GM12873 (cell line): ENCODE measurements around the gene NVL.

Source experiments
- CTCF ChIP-seq: IDR thresholded peaks from 2 replicates; pipeline ENCODE4 v1.5.1; 2012; ENCODE audit warnings: low read depth, mild to moderate bottlenecking, moderate library complexity, low read length, control low read depth; ENCODE audit not compliant: insufficient read depth; ENCODE audit errors: missing control alignments

Gene NVL

GRCh38 chr1:224339442-224340033 is 9.6 kb upstream of the NVL start:
- no peak for TF ChIP-seq CTCF

GRCh38 chr1:224338150-224338838 is 8.3 kb upstream of the NVL start:
- no peak for TF ChIP-seq CTCF

- TF ChIP-seq CTCF = no peak
These were observed 4.2 kb upstream of the NVL start for GRCh38 chr1:224333939-224334786.

GRCh38 chr1:224333309-224333926 is 3.4 kb upstream of the NVL start:
- peak; percentile 68 for TF ChIP-seq CTCF

GRCh38 chr1:224331824-224332223 is 1.9 kb upstream of the NVL start:
- TF ChIP-seq CTCF = no peak

- TF ChIP-seq CTCF = no peak
These were observed 1.4 kb upstream of the NVL start for GRCh38 chr1:224331326-224331725.

- TF ChIP-seq CTCF = no peak
These were observed 509 bp downstream of the NVL start for GRCh38 chr1:224329484-224329841.
